ENCODE results near the gene REC8. TPM values are rescaled to one million over a fixed set of nuclear protein-coding genes. Genes with fewer than 3 reads are reported as not detected.

Gene REC8
- total and polyA plus RNA-seq, 10 of the 15 experiments (the other 5 are each of a cell fraction or from before 2014, with no cell fraction given) = 4.2 to 76.9 (median 29.1) TPM

GRCh38 chr14:24189460-24189859 lies 17.6 kb downstream of the REC8 start:
- in situ Hi-C loops (cut with MboI) = no loop called here
- intact Hi-C loops (cut with micrococcal nuclease; ENCODE audit: unreplicated experiment) = loop anchor here (2.0 kb wide), 1 partner anchor 107 kb away; no protein-coding TSS in a partner anchor
- RAD21 ChIA-PET (ENCODE audit: unreplicated experiment) = interaction anchor here (0.6 to 2.8 kb wide), 12 partner anchors 24 to 132 kb away, joined by 3 to 13 read pairs (median 4); partner anchors contain the start of genes CHMP4A, CIDEB, DCAF11 and DHRS1
- H3K4me3 ChIP-seq = no peak overlapping the region
- BruUV-seq (replicated peaks) = no TSS peak
- TF ChIP-seq LARP7 (IDR thresholded peaks at IDR 0.05) (no peak), PML (IDR thresholded peaks at IDR 0.05; ENCODE audit: low read length) (no peak), GATAD2B (conservative IDR thresholded peaks at IDR 0.05; ENCODE audit: low read depth) (no peak), IKZF2 (IDR thresholded peaks at IDR 0.05) (no peak), IRF5 (IDR thresholded peaks at IDR 0.05; ENCODE audit: borderline replicate concordance) (no peak), SUPT20H (IDR thresholded peaks at IDR 0.05; ENCODE audit: borderline replicate concordance, control insufficient read depth, low read depth, low read length) (no peak), EZH2 (IDR thresholded peaks at IDR 0.05; ENCODE audit: borderline replicate concordance, control insufficient read depth, low read depth, low read length) (no peak), SMARCA5 (IDR thresholded peaks at IDR 0.05) (no peak), RAD51 (IDR thresholded peaks at IDR 0.05) (no peak), TCF12 (IDR thresholded peaks at IDR 0.05; ENCODE audit: low read depth, low read length) (no peak), NR2F1 (conservative IDR thresholded peaks at IDR 0.05) (no peak), ZBTB40 (IDR thresholded peaks at IDR 0.05; ENCODE audit: borderline replicate concordance) (no peak)
- no peak for DNase-seq (ENCODE audit: low read depth, low spot score)
- peak overlapping the region; percentile 78 for H3K4me2 ChIP-seq (ENCODE audit: control insufficient read depth, insufficient read depth)
- no peaks in the 10 kb centered on the region for H3K9me3 ChIP-seq (replicated peaks; ENCODE audit: control insufficient read depth, insufficient read depth, low read length)
- no peak for FAIRE-seq
- H3K36me3 ChIP-seq (ENCODE audit: control insufficient read depth in 2 of 2, insufficient read depth in 2 of 2, low read length in 1 of 2) = peaks cover 12 to 19% of the 10 kb centered on the region in 2 experiments
- H3K79me2 ChIP-seq (ENCODE audit: control insufficient read depth, insufficient read depth, low read length) = peaks cover 28% of the 10 kb centered on the region
- no peak for ATAC-seq
- H3K27ac ChIP-seq (ENCODE audit: control insufficient read depth, insufficient read depth) = peak overlapping the region; percentile 17; the same call in 1 of the 2 replicates
- peaks cover 4% of the 10 kb centered on the region; the same call in 1 of the 2 replicates for H3K4me1 ChIP-seq (ENCODE audit: control insufficient read depth, insufficient read depth, low read length)
- SMC1A ChIA-PET (ENCODE audit: uncharacterized antibody, unreplicated experiment) = interaction anchor here (0.9 to 1.5 kb wide), 5 partner anchors 28 to 119 kb away, joined by 3 to 11 read pairs (median 5); partner anchors contain the start of genes CIDEB, DCAF11, IRF9 and NRL
- over 99% methylated on average over 9 of the region's 9 CpGs for WGBS (ENCODE audit: insufficient coverage, insufficient replicate concordance, low lambda C conversion rate, missing lambda C conversion rate)
- POLR2A ChIA-PET = interaction anchor here (1.0 to 3.0 kb wide), 8 partner anchors 14 to 241 kb away, joined by 3 to 28 read pairs (median 6); partner anchors contain the start of genes CHMP4A, CIDEB, IRF9 and PSME2
- no peaks in the 10 kb centered on the region for H4K20me1 ChIP-seq (ENCODE audit: control insufficient read depth, insufficient read depth)
- H2AFZ ChIP-seq (ENCODE audit: control insufficient read depth, low read depth, low read length) = no peak overlapping the region
- CTCF ChIA-PET = interaction anchor here (0.6 to 2.2 kb wide), 8 partner anchors 14 to 1815 kb away, joined by 3 to 9 read pairs (median 6); partner anchors contain the start of genes CHMP4A, CIDEB, IRF9 and TINF2
- no peak overlapping the region for H3K9ac ChIP-seq (ENCODE audit: control insufficient read depth, insufficient read depth, low read length)
- no peaks in the 10 kb centered on the region for H3K27me3 ChIP-seq (replicated peaks in 1 of 2; ENCODE audit: control insufficient read depth in 2 of 2, insufficient read depth in 2 of 2, low read length in 1 of 2)
